ENCODE measurements around the gene SNAI1.
"Not testable (repeated sequence)": the region's sequence is repeated elsewhere in the genome, so short reads cannot be mapped to it uniquely, and the experiment has no call there.

SNAI1 gene

DNA sequence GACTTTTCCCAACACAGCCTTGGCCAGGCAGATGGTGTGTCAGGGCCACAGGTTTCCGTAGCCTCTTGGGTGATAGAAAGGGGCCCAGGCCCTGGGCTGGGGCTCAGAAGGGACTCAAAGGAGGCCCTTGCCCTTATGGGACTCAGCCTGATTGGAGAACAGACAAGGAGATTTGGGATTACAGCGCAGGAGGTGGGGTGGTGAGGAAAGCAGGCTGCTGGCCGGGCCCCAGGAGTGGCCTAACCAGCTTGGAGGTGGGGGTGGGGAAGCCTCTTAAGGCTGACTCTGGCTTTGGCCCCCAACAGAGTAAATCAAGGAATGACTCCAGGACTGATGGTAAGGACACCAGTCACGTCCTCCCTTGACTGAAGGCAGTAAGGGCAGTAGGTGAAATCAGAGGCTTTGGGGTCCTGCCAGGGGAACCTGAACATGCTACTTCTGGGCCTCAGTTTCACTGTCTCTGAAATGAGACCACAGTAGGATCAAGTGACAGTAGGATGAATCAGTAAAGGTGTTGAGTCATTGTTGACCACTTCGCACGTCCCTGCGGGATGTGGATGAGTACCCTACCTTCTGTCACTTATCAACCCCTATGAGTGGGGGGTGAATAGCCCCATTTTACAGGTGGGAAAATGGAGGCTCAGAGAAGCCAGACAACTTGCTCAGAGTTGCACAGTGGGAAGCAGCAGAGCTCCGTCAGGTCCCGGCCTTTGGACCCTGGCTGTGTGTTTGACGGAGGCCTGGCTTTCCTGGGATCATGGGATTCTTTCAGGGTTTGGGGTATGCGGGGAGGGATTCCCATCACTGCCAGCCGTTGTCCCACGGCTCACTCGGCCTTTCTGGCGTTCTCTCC is 4.5 kb downstream of the SNAI1 start:
- DNase-seq: no peak

DNA sequence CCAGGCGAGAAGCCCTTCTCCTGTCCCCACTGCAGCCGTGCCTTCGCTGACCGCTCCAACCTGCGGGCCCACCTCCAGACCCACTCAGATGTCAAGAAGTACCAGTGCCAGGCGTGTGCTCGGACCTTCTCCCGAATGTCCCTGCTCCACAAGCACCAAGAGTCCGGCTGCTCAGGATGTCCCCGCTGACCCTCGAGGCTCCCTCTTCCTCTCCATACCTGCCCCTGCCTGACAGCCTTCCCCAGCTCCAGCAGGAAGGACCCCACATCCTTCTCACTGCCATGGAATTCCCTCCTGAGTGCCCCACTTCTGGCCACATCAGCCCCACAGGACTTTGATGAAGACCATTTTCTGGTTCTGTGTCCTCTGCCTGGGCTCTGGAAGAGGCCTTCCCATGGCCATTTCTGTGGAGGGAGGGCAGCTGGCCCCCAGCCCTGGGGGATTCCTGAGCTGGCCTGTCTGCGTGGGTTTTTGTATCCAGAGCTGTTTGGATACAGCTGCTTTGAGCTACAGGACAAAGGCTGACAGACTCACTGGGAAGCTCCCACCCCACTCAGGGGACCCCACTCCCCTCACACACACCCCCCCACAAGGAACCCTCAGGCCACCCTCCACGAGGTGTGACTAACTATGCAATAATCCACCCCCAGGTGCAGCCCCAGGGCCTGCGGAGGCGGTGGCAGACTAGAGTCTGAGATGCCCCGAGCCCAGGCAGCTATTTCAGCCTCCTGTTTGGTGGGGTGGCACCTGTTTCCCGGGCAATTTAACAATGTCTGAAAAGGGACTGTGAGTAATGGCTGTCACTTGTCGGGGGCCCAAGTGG is 5.3 kb downstream of the SNAI1 start:
- DNase-seq: no peak

DNA sequence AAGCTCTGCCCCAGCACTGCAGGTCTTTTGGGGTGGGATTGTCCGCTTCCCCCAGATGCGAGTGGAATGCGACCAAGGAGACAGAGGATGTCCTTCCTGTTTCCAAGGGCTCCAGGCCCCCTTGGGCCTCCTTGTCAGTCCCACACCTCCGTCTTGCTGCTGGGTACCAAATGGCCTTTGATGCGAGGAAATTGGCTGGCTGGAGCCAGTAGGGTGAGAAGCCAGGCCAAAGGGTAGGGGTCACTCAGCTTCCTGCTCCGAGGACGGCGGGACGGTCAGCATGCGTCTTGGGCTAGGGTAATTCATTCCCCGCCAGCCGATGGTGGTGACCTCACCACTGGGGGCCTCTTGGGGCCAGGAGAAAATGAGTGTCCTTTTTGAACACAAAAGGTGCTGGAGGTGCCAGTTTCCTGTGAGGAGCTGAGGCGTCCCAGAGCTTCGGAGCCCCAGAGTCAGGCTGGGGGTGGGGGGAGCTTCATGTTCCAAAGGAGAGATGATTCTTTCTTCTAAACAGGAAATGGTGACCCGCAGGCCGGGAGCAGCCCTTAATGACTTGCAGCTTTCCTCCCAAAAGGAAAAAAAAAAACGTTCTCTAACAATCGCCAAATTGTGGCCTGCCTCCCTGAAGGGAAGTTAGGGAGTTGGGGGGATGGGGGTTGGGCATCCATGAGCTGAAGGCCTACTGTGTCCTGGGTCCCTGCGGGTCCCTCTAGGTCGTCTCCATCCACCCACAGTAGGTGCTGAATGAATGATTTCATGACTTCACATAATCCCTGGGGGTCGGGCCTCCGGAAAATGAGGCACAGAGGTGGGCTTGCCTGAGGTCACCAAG is 6.7 kb downstream of the SNAI1 start:
- peak; percentile 91 for DNase-seq

DNA sequence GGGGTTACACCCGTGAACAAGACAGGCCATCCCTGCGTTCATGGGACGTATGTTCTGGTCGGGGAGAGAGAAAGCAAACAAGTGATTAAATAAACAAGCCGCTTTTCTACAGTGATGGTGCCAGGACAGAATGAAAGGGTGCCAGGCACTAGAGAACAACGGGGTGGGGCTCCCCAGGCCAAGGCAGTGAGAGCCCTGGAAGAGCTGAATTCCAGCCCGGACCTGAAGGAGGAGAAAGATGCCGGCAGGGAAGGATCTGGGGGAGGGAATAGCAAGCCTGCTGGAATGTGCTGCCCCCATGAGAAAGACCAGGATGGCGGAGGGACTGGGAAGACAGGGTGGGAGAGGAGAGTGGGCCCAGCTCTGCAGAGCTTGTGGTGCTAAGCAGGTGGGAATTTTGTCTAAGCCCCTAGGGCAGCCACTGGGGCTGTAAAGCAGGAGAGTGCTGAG is 7.5 kb downstream of the SNAI1 start:
- DNase-seq: peak; percentile 33

DNA sequence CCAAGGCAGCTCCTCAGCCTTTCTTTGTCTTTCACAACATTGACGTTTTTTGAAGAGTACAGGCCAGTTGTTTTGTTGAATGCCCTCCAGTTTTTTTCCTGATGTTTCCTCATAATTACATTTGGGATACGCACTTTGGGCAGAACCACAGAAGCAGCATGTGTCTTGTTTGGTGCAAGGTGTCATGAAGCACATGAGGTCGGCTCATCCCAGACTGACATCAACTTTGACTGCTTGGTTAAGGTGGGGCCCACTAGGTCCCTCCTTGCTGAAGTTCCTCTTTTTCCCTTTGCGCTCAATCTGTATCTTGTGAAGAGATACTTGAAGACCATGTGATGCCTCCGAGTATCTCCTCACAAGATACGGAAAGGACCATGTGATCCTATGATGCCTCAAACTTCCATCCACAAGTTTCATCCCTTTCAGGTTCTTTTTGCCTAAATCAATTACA is 10.5 kb downstream of the SNAI1 start:
- DNase-seq: no peak

DNA sequence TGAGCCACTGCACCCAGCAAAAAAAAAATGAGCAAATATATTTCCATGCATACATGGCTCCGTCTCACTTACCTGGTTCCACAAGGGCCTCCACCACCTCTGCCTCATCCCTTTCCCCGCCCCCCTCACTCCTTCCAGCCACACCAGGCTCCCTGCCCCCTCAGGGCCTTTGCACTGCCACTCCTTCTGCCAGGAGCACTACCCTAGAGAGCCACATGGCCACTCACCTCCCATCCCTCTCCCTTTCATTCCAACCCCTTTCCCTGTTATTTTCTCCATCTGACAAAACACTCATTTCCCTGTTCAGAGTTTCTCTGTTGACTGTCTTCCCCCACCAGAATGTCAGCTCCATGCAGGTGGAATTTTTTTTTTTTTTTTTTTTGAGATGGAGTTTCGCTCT is 12.8 kb downstream of the SNAI1 start:
- DNase-seq: no peak

DNA sequence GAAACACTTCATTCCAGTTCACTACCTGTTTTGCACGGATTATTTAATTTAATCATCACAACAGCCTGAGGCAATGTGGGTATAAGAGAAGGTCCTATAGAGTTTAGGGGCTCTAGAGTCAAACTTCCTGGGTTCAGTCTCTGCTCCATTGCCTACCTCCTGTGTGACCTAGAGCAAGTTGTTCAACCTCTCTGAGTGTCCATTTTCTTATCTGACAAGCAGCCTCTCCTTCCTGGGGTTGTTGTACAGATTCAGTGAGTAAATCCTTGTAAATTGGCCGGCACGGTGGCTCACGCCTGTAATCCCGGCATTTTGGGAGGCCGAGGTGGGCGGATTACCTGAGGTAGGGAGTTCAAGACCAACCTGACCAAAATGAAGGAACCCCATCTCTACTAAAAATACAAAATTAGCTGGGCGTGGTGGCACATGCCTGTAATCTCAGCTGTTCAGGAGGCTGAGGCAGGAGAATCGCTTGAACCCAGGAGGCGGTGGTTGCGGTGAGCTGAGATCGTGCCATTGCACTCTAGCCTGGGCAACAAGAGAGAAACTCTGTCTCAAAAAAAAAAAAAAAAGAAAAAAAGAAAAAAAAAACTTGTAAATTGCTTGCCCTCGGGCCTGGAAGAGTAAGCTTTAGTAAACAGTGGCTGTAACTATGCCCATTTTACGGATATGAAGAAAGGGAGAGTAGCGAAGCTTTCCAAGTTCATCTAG is 15.9 kb downstream of the SNAI1 start:
- DNase-seq: not testable (repeated sequence)

DNA sequence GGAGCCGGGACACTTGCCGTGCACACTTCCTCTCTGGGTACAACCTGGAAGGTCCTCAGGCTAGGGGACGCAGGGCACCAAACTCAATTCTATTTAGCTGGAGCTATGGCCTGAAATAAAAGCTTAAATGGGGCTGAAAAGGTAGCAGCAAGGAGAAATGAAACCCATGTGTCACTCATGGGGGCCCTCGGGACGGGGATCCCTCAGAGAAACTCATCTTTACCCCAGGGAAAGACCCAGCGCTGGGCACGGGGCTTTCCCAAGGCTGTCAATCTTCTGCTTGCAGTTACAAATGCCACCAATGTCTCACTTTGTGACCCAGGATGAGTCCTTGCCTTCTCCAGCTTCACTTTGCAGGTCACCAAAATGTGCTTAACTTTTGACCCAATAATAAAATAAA is 16.5 kb downstream of the SNAI1 start:
- DNase-seq: no peak

DNA sequence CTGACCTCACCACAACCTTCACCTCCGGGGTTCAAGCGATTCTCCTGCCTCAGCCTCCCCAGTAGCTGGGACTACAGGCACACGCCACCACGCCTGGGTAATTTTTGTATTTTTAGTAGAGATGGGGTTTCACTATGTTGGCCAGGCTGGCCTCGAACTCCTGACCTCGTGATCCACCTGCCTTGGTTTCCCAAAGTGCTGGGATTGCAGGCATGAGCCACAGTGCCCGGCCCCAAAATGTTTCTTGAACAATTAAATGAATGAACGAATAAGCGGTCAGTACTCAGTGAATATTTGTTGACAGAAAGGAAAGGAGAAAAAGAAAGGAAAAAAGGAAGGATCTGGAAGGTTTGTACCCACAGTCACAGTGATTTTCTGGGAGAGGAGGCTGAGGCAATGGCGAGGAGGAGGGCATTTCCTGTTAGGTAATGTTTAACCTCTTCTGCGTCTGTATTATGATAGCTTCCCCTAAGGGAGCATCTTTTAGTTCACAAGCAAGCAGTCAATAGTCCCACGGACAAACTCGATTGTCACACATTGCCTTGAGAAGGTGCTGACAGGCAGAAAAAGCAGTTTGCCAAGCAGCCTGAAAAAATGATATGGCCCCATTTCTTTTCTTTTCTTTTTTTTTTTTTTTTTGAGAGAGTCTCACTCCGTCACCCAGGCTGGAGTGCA is 17.9 kb downstream of the SNAI1 start:
- not testable (repeated sequence) for DNase-seq

DNA sequence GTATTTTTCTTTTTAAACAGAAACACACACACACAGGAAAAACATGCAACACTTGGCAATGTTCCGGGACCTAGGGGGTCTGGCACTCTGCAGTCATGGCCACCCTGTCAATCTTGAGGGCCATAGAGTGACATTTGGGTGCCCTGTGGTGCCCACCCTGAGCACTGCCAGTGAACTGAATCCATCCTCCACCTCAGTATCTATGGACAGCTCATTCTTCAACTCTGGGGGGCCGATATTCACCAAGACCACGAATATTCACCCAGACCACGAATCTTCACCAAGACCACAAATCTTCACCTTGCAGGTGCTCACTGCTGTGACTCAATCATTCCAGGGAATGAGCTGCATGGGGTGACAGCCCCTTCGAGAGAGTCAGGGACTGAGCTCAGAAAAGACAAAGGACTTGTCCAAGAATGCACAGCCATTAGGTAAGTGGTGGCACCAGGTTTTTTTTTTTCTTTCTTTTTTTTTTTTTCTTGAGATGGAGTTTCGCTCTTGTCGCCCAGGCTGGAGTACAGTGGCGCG is 19.1 kb downstream of the SNAI1 start:
- DNase-seq: peak; percentile 62

DNA sequence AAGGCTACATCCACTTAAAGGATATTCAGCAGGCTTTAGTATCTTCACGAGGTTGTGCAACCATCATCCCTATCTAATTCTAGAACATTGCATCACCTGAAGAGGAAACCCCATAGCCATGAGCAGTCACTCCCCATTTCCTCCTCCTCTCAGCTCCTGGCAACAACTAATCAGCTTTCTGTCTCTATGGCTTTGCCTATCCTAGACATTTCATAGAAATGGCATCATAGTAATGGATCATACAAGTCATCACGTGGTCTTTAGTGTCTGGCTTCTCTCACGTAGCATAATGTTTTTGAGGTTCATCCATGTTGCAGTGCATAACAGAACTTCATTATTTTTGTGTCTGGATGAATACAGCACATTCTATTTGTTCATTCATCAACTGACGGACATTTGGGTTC is 20.5 kb downstream of the SNAI1 start:
- DNase-seq: peak; percentile 95

DNA sequence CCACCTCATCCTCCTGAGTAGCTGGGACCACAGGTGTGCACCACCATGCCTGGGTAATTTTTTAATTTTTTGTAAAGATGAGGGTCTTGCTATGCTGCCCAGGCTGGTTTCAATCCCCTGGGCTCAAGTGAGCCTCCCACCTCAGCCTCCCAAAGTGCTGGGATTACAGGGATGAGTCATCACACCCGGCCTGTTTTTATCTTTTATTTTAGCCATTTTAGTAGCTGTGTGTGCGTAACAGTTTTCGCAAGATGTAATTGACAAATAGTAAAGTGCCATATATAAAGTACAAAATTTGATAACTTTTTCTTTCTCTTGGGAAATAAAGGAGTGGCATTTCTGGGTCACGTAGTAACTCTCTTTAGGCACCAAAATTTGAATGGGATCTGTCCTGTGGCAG is 21.4 kb downstream of the SNAI1 start:
- no peak for DNase-seq

DNA sequence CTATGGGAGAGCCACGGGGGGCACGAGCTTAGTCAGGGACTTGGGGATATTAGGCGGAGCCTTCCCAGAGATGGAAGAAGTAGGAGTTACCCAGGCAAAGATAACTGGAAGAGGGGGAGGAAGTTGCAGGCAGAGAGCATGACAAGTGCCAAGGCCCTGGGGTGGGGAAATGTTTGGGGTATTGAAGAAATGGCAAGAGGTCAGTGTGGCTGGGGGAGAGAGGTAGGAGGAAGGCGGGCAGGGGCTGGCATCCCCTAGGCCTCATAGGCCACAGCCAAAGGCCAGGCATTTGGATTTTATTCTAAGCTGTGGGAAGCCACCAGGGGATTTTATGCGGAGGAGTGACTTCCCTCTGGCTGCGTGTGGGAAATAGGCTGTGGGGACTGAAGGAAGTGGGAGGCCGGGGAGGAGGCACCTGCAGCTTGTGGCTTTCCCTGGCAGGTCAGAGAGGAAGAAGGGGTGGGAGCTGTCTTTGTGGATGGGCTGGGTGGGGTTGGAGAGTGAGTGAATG is 22.7 kb downstream of the SNAI1 start:
- no peak for DNase-seq

DNA sequence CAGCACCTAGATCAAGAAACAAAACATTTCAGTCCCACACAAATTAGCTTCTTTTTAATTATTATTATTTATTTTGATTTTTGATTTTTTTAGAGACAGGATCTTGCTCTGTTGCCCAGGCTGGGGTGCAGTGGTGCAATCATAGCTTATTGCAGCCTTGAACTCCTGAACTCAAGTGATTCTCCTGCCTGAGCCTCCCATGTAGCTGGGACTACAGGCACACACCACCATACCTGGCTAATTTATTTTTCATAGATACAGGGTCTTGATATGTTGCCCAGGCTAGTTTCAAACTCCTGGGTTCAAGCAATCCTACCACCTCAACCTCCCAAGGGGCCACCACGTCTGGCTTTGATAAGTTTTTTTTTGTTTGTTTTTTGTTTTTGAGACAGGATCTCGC is 24.6 kb downstream of the SNAI1 start:
- DNase-seq: no peak

DNA sequence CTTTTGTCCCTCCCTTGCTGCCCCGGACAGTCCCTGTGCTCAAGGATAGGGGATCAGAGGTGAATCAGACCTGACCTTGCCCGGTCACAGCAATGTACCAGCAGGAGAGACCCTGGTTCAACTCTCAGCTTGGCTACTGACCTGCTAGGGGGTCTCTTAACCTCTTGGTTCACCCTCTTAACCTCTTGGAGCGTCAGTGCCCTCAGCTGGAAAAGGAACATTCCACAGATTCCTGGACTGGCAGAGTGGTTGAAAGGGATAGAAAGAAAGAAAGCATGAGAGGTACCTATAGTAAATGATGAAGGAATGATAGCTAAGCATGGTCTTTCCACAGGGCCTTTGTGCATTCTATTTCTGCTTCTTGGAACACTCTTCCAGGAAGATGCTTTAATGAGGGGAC is 25.2 kb downstream of the SNAI1 start:
- DNase-seq: no peak

DNA sequence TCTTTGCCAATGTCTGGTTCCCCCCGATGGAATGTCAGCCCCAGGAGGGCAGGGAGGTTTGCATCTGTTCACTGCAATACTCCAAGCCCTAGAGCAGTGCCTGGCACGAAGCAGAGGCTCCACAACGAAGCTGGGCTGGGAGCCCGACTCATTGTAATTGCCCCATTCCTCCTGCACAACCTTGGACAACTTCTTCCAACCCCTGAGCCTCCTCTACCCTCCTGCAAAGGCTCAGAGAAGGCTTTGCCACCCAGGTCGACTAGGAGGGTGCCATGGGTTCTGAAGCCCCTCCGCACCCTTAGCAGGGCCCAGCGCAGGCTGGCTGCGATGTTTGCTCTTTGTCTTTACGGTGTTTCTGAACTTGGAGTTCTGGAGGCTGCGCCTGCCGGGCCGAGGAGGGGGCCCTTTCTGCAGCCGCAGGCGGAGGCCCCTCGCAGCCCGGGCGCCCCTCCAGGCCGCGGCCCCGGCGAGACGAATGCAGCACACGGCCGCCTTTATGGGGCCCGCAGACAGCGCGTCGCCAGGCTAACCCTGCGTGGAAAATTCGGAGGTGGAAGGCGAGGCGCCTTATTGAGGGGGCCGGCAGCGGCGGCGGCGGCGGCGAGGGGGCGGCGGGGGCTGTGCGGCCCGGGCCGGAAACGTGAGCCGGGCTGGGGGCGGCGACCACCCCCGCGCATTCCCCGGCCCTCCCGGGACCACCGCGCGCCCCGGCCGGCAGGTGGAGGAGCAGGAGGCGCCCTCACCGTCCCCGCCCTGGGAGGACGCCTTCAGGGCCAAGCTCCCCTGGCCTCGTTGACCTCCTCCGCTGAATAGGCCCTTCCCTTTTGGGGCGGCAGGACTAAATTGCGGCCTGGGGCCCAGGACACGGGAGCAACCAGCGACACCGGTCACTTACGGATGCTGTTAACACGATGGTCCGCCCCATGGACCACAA is 27.0 kb downstream of the SNAI1 start:
- DNase-seq: no peak

DNA sequence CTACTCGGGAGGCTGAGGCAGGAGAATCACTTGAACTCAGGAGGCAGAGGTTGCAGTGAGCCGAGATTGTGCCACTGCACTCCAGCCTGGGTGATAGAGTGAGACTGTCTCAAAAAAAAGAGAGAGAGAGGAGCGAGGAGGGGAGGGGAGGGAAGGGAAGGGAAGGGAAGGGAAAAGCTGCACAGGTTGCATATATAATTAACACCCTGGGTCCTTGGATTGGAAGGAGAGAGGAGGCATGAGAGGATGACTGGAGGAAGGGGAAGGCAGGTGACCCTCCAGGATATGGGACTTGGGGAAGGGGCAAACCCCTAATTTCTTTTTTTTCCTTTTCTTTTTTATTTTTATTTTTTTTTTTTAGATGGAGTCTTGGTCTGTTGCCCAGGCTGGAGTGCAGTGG is 28.8 kb downstream of the SNAI1 start:
- not testable (repeated sequence) for DNase-seq

DNA sequence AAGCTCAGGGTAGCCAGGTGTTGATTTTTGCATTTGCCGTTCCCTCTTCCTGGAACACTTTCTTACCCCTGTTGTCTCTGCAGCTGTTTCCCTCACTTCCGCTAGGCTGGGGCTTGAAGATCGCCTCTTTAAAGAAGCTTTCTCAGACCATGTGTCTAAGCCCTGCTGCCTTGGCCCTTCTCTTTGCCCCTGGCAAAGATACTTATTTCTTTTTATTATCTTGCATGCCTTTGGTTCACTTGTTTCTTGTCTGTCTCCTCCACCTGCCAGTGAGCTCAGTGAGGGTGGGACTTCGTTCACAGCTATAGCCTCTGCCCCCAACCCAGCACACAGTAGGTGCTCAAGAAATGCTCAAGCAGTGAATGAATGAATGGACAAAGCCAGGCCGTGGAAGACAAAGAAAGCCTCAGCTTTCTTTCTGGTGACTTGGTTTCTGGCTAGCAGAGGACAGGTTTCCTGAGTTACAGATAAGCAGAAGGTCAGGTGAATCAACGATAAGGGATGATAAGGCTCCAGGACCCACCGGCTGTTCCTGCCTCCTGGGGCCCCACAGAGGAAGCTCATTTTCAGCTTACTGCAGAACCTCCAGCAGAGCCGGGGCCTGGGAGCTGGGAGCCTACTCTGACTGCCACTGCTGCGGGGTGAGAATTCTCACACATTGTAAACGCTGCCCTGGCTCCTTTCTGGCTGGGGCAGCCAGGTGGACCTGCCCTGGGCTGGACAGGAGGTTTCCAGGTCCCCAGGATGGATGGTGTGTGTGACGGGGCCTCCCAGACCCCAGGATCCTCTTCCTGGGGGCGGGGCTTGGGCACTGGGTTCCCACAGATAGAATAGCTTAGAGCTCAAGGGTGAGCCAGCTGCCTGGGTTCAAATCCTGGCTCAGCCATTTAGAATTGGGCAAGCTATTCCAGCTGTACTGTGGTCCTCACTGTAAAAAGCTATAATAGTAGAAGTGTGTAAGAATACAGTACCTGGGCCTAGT is 29.8 kb downstream of the SNAI1 start:
- DNase-seq: no peak

DNA sequence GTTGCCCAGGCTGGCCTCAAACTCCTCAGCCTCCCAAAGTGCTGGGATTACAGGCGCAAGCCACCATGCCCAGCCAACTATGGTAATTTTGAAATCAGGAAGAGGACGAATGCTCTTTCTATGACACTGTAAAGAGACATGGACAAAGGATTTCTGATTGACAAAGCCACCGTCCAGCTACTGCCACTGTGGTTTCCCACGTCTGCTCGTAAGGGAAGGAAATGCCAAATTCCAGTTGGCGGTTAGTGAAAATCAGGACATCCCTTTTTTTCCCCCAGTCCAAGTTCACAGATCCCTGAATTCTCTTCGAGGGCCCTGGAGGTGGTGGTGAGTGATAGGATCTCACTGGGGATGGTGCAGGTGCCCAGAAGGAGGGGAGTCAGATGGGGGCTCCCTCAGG is 31.2 kb downstream of the SNAI1 start:
- DNase-seq: no peak
